SK-N-MC (cell line): ENCODE data around the gene PLA2G15.

Source experiments
- EZH2 ChIP-seq: fragments of 200-600 bp; sonication (generic); IDR thresholded peaks from one replicate; pipeline ENCODE4 v1.6.1; 2017; ENCODE audit warnings: antibody characterized with exemption
- FOXP2 ChIP-seq: optimal IDR thresholded peaks from 2 replicates; pipeline ENCODE3; 2011; ENCODE audit warnings: mild to moderate bottlenecking, moderate library complexity; ENCODE audit not compliant: insufficient read depth; ENCODE audit errors: extremely low read length, control extremely low read depth
- POLR2AphosphoS5 ChIP-seq: IDR thresholded peaks from 2 replicates; pipeline ENCODE4 v1.6.1; 2012; ENCODE audit warnings: mild to moderate bottlenecking, low read depth, low read length, borderline replicate concordance

DNA sequence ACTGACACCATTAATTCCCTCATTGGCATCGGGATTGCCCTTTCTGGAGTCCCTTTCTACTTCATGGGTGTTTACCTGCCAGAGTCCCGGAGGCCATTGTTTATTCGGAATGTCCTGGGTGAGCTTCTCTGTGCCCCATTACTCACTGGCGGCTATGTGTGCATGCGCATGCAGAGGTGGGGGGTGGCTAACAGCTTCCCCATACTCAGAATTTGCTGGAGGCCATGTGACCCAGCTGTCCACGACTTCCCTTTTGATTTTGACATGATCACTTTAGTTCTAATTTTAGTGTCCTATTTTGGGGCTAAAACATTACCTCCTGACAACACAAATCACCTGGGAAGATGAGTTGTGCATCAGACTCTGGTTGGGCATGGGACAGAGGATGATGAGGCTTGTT is 51.5 kb downstream of the PLA2G15 start:
- no peak for TF ChIP-seq POLR2AphosphoS5
- TF ChIP-seq EZH2 = no peak
- no peak for TF ChIP-seq FOXP2
